Panc1 (cell line): Measurements from ENCODE around the gene TM4SF5. TPM values are rescaled to one million over a fixed set of nuclear protein-coding genes. Genes with fewer than 3 reads are reported as not detected.

Experiments used
- ATAC-seq: fragments of 200-7000 bp; cut with Tn5 transposase; 2 replicates; pipeline ENCODE4 v1.9.1; 2020; ENCODE audit warnings: mild to moderate bottlenecking, moderate library complexity
- BruUV-seq: library from RNA; stranded (reverse); fragments of 400-500 nt; replicated peaks from 2 replicates; lab custom pipeline; 2021; lab: Mats Ljungman, UMichigan
- CTCF ChIA-PET: fragments of 300-600 bp; sonication (Branson Sonifier 250); formaldehyde crosslinking; loops from one replicate; lab custom pipeline; 2022; ENCODE audit warnings: antibody characterized with exemption; lab: Charles Lee
- POLR2A ChIA-PET: fragments of 300-600 bp; sonication (Branson Sonifier 250); formaldehyde crosslinking; loops from one replicate; lab custom pipeline; 2022; ENCODE audit warnings: antibody characterized with exemption; lab: Charles Lee
- DNase-seq: peaks from one replicate; pipeline ENCODE4 v3.0.0-alpha.2; 2010; ENCODE audit warnings: low read depth, low spot score
- H3K27ac ChIP-seq: 2 replicates; pipeline ENCODE4 v1.5.1; 2011; ENCODE audit warnings: mild to moderate bottlenecking, low read length, inconsistent platforms
- H3K27me3 ChIP-seq: fragments of 200-500 bp; sonication (Bioruptor generic); 2 replicates; pipeline ENCODE4 v1.6.0; 2014; ENCODE audit warnings: low read length, inconsistent platforms; ENCODE audit not compliant: control insufficient read depth, insufficient read depth
- H3K36me3 ChIP-seq: fragments of 200-500 bp; sonication (Bioruptor generic); 2 replicates; pipeline ENCODE4 v1.5.1; 2014; ENCODE audit warnings: inconsistent platforms, mild to moderate bottlenecking, low read length, moderate library complexity; ENCODE audit not compliant: control insufficient read depth, insufficient read depth
- H3K4me1 ChIP-seq: 2 replicates; pipeline ENCODE4 v1.5.1; 2011; ENCODE audit warnings: inconsistent platforms, mild to moderate bottlenecking, low read length, moderate library complexity; ENCODE audit not compliant: control insufficient read depth, insufficient read depth
- H3K4me3 ChIP-seq, 2 experiments: 2 replicates each; pipeline ENCODE4 v1.5.1; 2011 to 2012; ENCODE audit warnings: low read depth in 2 of 2, low read length in 2 of 2, mild to moderate bottlenecking in 2 of 2, inconsistent platforms in 1 of 2, moderate library complexity in 1 of 2
- H3K9me3 ChIP-seq: fragments of 200-500 bp; sonication (Bioruptor generic); 2 replicates; pipeline ENCODE4 v1.5.1; 2014; ENCODE audit warnings: low read depth, mild to moderate bottlenecking, inconsistent platforms, low read length, moderate library complexity; ENCODE audit not compliant: control insufficient read depth, insufficient read depth
- CTCF ChIP-seq: fragments of 450-650 bp; IDR thresholded peaks from 2 replicates; pipeline ENCODE4 v1.5.1; 2017; ENCODE audit warnings: mild to moderate bottlenecking
- POLR2AphosphoS5 ChIP-seq: IDR thresholded peaks from 2 replicates; pipeline ENCODE4 v1.6.1; 2012; ENCODE audit warnings: mild to moderate bottlenecking, low read depth, low read length, moderate library complexity
- SIN3A ChIP-seq: IDR thresholded peaks from 2 replicates; pipeline ENCODE4 v1.6.1; 2012; ENCODE audit warnings: low read depth, mild to moderate bottlenecking, low read length, moderate library complexity, borderline replicate concordance; ENCODE audit not compliant: insufficient read depth
- TCF7L2 ChIP-seq: IDR thresholded peaks from 2 replicates; pipeline ENCODE4 v1.6.1; 2011; ENCODE audit warnings: mild to moderate bottlenecking, low read depth, low read length, inconsistent platforms
- in situ Hi-C: cut with HindIII; loops from 2 replicates; pipeline ENCODE4 v1.10.0; 2016; ENCODE audit warnings: low sequenced_read_pairs, low pct_unique_long_range_greater_than_20kb
- intact Hi-C: fragments of 100-400 bp; cut with micrococcal nuclease; formaldehyde crosslinking; loops from one replicate; pipeline ENCODE4 v1.10.0; 2022; ENCODE audit not compliant: unreplicated experiment
- total RNA-seq: library from RNA; stranded (reverse); gene quantifications from one replicate; pipeline ENCODE4 v1.2.1, GENCODE V29; 2021; ENCODE audit not compliant: unreplicated experiment
- TF ChIP-seq, protein P1 (sequence below), 2 experiments: IDR thresholded peaks; 2 replicates each; pipeline ENCODE4 v1.6.1; 2011 to 2012; ENCODE audit warnings: low read depth in 2 of 2, control low read depth in 1 of 2, low read length in 1 of 2, mild to moderate bottlenecking in 1 of 2, moderate library complexity in 1 of 2; ENCODE audit not compliant: insufficient read depth in 1 of 2

The TM4SF5 gene
- total RNA-seq, 1 experiment from 2014 or later, result not detected

GRCh38 chr17:4810696-4811290, 39.1 kb downstream of the TM4SF5 start:
- Histone ChIP-seq H3K27ac (no peak overlapping the region), H3K4me3 (no peak overlapping the region), H3K9me3 (no peaks in the 10 kb centered on the region), H3K4me1 (peaks cover 3% of the 10 kb centered on the region; the same call in 1 of the 2 replicates), H3K27me3 (no peaks in the 10 kb centered on the region), H3K36me3 (no peaks in the 10 kb centered on the region)
- ATAC-seq (no peak), DNase-seq (no peak)
- TF ChIP-seq, protein P1, sequence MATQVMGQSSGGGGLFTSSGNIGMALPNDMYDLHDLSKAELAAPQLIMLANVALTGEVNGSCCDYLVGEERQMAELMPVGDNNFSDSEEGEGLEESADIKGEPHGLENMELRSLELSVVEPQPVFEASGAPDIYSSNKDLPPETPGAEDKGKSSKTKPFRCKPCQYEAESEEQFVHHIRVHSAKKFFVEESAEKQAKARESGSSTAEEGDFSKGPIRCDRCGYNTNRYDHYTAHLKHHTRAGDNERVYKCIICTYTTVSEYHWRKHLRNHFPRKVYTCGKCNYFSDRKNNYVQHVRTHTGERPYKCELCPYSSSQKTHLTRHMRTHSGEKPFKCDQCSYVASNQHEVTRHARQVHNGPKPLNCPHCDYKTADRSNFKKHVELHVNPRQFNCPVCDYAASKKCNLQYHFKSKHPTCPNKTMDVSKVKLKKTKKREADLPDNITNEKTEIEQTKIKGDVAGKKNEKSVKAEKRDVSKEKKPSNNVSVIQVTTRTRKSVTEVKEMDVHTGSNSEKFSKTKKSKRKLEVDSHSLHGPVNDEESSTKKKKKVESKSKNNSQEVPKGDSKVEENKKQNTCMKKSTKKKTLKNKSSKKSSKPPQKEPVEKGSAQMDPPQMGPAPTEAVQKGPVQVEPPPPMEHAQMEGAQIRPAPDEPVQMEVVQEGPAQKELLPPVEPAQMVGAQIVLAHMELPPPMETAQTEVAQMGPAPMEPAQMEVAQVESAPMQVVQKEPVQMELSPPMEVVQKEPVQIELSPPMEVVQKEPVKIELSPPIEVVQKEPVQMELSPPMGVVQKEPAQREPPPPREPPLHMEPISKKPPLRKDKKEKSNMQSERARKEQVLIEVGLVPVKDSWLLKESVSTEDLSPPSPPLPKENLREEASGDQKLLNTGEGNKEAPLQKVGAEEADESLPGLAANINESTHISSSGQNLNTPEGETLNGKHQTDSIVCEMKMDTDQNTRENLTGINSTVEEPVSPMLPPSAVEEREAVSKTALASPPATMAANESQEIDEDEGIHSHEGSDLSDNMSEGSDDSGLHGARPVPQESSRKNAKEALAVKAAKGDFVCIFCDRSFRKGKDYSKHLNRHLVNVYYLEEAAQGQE (IDR thresholded peaks at IDR 0.05; ENCODE audit: insufficient read depth in 1 of 2, low read depth in 2 of 2, low read length in 1 of 2), result no peak
- TF ChIP-seq POLR2AphosphoS5, result no peak
- no peak for TF ChIP-seq CTCF
- no TSS peak for BruUV-seq
- intact Hi-C loops (no loop called here), in situ Hi-C loops (no loop called here)
- POLR2A ChIA-PET, result interaction anchor here (0.6 kb wide), 1 partner anchor 165 kb away, joined by 3 read pairs; no protein-coding TSS in a partner anchor
- CTCF ChIA-PET, result no interaction called here

DNA sequence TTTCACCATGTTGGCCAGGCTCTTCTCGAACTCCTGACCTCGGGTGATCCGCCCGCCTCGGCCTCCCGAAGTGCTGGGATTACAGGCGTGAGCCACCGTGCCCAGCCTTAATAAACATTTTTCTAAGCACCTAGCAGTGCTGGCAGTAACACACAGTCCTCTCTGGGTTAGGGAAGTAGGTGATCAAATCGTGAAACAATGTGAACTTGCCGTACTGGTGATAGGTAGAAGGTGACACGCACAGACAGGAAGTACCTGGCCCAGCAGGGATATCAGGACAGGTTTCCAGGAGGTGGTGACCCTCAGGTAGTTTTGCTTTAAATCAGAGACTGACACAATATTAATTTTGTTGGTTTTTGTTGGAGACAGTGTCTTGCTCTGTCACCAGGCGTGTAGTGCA, 39.8 kb downstream of the TM4SF5 start:
- Histone ChIP-seq H3K4me3 (no peak overlapping the region), H3K27ac (no peak overlapping the region), H3K4me1 (no peaks in the 10 kb centered on the region), H3K9me3 (no peaks in the 10 kb centered on the region), H3K27me3 (no peaks in the 10 kb centered on the region), H3K36me3 (no peaks in the 10 kb centered on the region)
- TF ChIP-seq POLR2AphosphoS5 (no peak), CTCF (no peak), TCF7L2 (no peak), SIN3A (no peak)
- TF ChIP-seq, protein P1 (IDR thresholded peaks at IDR 0.05; ENCODE audit: insufficient read depth in 1 of 2, low read depth in 2 of 2, low read length in 1 of 2), result no peak
- no TSS peak for BruUV-seq
- in situ Hi-C loops (no loop called here), intact Hi-C loops (no loop called here)
- ATAC-seq (no peak), DNase-seq (no peak)
- CTCF ChIA-PET, result no interaction called here
- POLR2A ChIA-PET, result interaction anchor here (0.6 kb wide), 1 partner anchor 16 kb away, joined by 3 read pairs; the partner anchor contains the start of gene PSMB6
